ENCODE results near the gene DIAPH1. TPM values are rescaled to one million over a fixed set of nuclear protein-coding genes. Genes with fewer than 3 reads are reported as not detected.

Gene DIAPH1
- total RNA-seq, 4 donors from 2014 or later, result 63.0 to 157 (median 124) TPM

- peaks cover 15 to 52% (median 28%) of the 10 kb centered on the region in 3 donors for H3K4me1 ChIP-seq
- no peaks in the 10 kb centered on the region for H3K9me3 ChIP-seq
- intact Hi-C loops (cut with DNase I), result loop anchor here (5.0 to 10.0 kb wide), 2 partner anchors 37 to 79 kb away; no protein-coding TSS in a partner anchor
- peaks cover 0 to 3% (median 0%) of the 10 kb centered on the region in 3 donors for H3K36me3 ChIP-seq
- peak in 2 of 4 donors; percentile 55 to 66 for TF ChIP-seq POLR2A (IDR thresholded peaks at IDR 0.05)
- TF ChIP-seq CTCF (IDR thresholded peaks at IDR 0.05), result peak; percentile 12 to 44 (median 33)
- DNase-seq, result peak; percentile 36
- WGBS, 2 donors, result 4% methylated on average over 5 of the region's 28 CpGs; no CpG with 5 or more reads in 1 of the 2 donors
- no peaks in the 10 kb centered on the region for H3K27me3 ChIP-seq
- peak within 1 kb of the TSS; percentile 56 to 77 (median 72) for H3K4me3 ChIP-seq
- H3K27ac ChIP-seq, result peak within 1 kb of the TSS; percentile 79 to 93 (median 92)
Observed at GRCh38 chr5:141475625-141476131, 143.1 kb downstream of the DIAPH1 start, which contains the start of gene PCDHGC3. Gene PCDHGC3 (plus strand): TSS chr5:141475966. CDS start chr5:141476117, 151 bp downstream.

- no peaks in the 10 kb centered on the region for H3K36me3 ChIP-seq
- H3K4me1 ChIP-seq, result no peaks in the 10 kb centered on the region
- intact Hi-C loops (cut with DNase I), result no loop called here
- WGBS, 2 donors, result 96 to 100% methylated on average over 3 of the region's 3 CpGs
- H3K9me3 ChIP-seq, result no peaks in the 10 kb centered on the region
- no peak overlapping the region for H3K4me3 ChIP-seq
- no peak for DNase-seq
- H3K27me3 ChIP-seq, result no peaks in the 10 kb centered on the region
- no peak overlapping the region for H3K27ac ChIP-seq
- no peak for TF ChIP-seq CTCF (IDR thresholded peaks at IDR 0.05)
- TF ChIP-seq POLR2A (IDR thresholded peaks at IDR 0.05), result no peak
Observed at GRCh38 chr5:141465351-141465750, 153.4 kb downstream of the DIAPH1 start.

Small RNAs within 50 kb of the gene (small RNA-seq; reads per million reads assigned to genes)
- 0 reads per million in 4 donors for gene RPS27AP10

Other genes starting within 250 kb of the DIAPH1 start
- 1 to 10 TPM in 3 of 4 donors, under 1 TPM in 1; 0.26 to 2.7 (median 2.2) TPM for gene PCDHGB3, start 248.8 kb downstream of the DIAPH1 start, total RNA-seq
- gene PCDHGA6, start 245.1 kb downstream of the DIAPH1 start, total RNA-seq, result 1 to 10 TPM in 3 of 4 donors, under 1 TPM in 1; 0.76 to 2.9 (median 2.0) TPM
- 1 to 10 TPM in 3 of 4 donors, under 1 TPM in 1; 0.32 to 3.2 (median 2.5) TPM for gene PCDHGA7, start 236.3 kb downstream of the DIAPH1 start, total RNA-seq
- 1 to 10 TPM; 1.2 to 3.8 (median 2.8) TPM for gene PCDHGB4, start 231.3 kb downstream of the DIAPH1 start, total RNA-seq
- gene PCDHGA8, start 226.4 kb downstream of the DIAPH1 start, total RNA-seq, result 1 to 10 TPM in 3 of 4 donors, under 1 TPM in 1; 0.41 to 1.7 (median 1.4) TPM
- gene PCDHGB5, start 221.1 kb downstream of the DIAPH1 start, total RNA-seq, result 1 to 10 TPM; 5.5 to 7.5 (median 6.7) TPM
- gene PCDHGA9, start 216.2 kb downstream of the DIAPH1 start, total RNA-seq, result 1 to 10 TPM; 3.8 to 5.5 (median 5.1) TPM
- gene PCDHGB6, start 211.0 kb downstream of the DIAPH1 start, total RNA-seq, result 1 to 10 TPM; 1.4 to 5.7 (median 4.2) TPM
- gene PCDHGA10, start 206.0 kb downstream of the DIAPH1 start, total RNA-seq, result 1 to 10 TPM; 4.1 to 8.0 (median 7.3) TPM
- 10 to 100 TPM in 1 of 4 donors, 1 to 10 TPM in 3; 4.1 to 10.9 (median 5.8) TPM for gene PCDHGB7, start 201.3 kb downstream of the DIAPH1 start, total RNA-seq
- gene PCDHGA11, start 197.9 kb downstream of the DIAPH1 start, total RNA-seq, result 1 to 10 TPM; 1.1 to 4.2 (median 3.5) TPM
- 1 to 10 TPM; 2.0 to 8.0 (median 2.5) TPM for gene PCDHGA12, start 188.5 kb downstream of the DIAPH1 start, total RNA-seq
- gene PCDHGC3, start 143.0 kb downstream of the DIAPH1 start, total RNA-seq, result 10 to 100 TPM; 36.6 to 52.5 (median 38.6) TPM
- 1 to 10 TPM in 3 of 4 donors, under 1 TPM in 1; 0.21 to 3.3 (median 2.1) TPM for gene PCDHGC4, start 134.0 kb downstream of the DIAPH1 start, total RNA-seq
- gene PCDHGC5, start 129.9 kb downstream of the DIAPH1 start, total RNA-seq, result 1 to 10 TPM in 3 of 4 donors, under 1 TPM in 1; 0.26 to 1.7 (median 1.5) TPM
- gene HDAC3, start 17.8 kb upstream of the DIAPH1 start, total RNA-seq, result 10 to 100 TPM; 33.0 to 60.8 (median 40.4) TPM
- 10 to 100 TPM in 1 of 4 donors, 1 to 10 TPM in 3; 4.3 to 10.4 (median 6.4) TPM for gene RELL2, start 18.0 kb upstream of the DIAPH1 start, total RNA-seq
- gene FCHSD1, start 32.4 kb upstream of the DIAPH1 start, total RNA-seq, result 10 to 100 TPM in 2 of 4 donors, 1 to 10 TPM in 2; 6.0 to 27.7 (median 10.4) TPM
- gene ARAP3, start 63.2 kb upstream of the DIAPH1 start, total RNA-seq, result 1 to 10 TPM; 1.1 to 5.9 (median 2.4) TPM